Measurements from ENCODE around the gene FBXO21.
"Not testable (repeated sequence)": the region's sequence is repeated elsewhere in the genome, so short reads cannot be mapped to it uniquely, and the experiment has no call there.

FBXO21 gene

GRCh38 chr12:117111821-117112595, 78.3 kb downstream of the FBXO21 start:
- in situ Hi-C loops (cut with HindIII; ENCODE audit: low sequenced_read_pairs), result no loop called here

- in situ Hi-C loops (cut with HindIII; ENCODE audit: low sequenced_read_pairs), result no loop called here
Observed at GRCh38 chr12:117111386-117111785, 78.9 kb downstream of the FBXO21 start.

GRCh38 chr12:117109943-117110635, 80.2 kb downstream of the FBXO21 start:
- in situ Hi-C loops (cut with HindIII; ENCODE audit: low sequenced_read_pairs), result loop anchor here (5.0 kb wide), 1 partner anchor 83 kb away; no protein-coding TSS in a partner anchor

GRCh38 chr12:117105902-117106301, 84.4 kb downstream of the FBXO21 start:
- in situ Hi-C loops (cut with HindIII; ENCODE audit: low sequenced_read_pairs), result loop anchor here (5.0 kb wide), 1 partner anchor 79 kb away; no protein-coding TSS in a partner anchor

GRCh38 chr12:117104003-117104402, 86.3 kb downstream of the FBXO21 start:
- in situ Hi-C loops (cut with HindIII; ENCODE audit: low sequenced_read_pairs), result not testable (repeated sequence)

GRCh38 chr12:117102800-117103181, 87.5 kb downstream of the FBXO21 start:
- in situ Hi-C loops (cut with HindIII; ENCODE audit: low sequenced_read_pairs), result no loop called here

GRCh38 chr12:117101953-117102799, 88.1 kb downstream of the FBXO21 start:
- in situ Hi-C loops (cut with HindIII; ENCODE audit: low sequenced_read_pairs), result no loop called here

- in situ Hi-C loops (cut with HindIII; ENCODE audit: low sequenced_read_pairs), result no loop called here
Observed at GRCh38 chr12:117100851-117101673, 89.2 kb downstream of the FBXO21 start.

- in situ Hi-C loops (cut with HindIII; ENCODE audit: low sequenced_read_pairs), result no loop called here
Observed at GRCh38 chr12:117100251-117100650, 90.0 kb downstream of the FBXO21 start.

GRCh38 chr12:117098361-117099217, 91.7 kb downstream of the FBXO21 start:
- in situ Hi-C loops (cut with HindIII; ENCODE audit: low sequenced_read_pairs), result no loop called here

- in situ Hi-C loops (cut with HindIII; ENCODE audit: low sequenced_read_pairs), result no loop called here
Observed at GRCh38 chr12:117098024-117098360, 92.3 kb downstream of the FBXO21 start.

- in situ Hi-C loops (cut with HindIII; ENCODE audit: low sequenced_read_pairs), result no loop called here
Observed at GRCh38 chr12:117097159-117097558, 93.1 kb downstream of the FBXO21 start.

- in situ Hi-C loops (cut with HindIII; ENCODE audit: low sequenced_read_pairs), result no loop called here
Observed at GRCh38 chr12:117096501-117097042, 93.7 kb downstream of the FBXO21 start.

GRCh38 chr12:117095191-117095590, 95.1 kb downstream of the FBXO21 start:
- in situ Hi-C loops (cut with HindIII; ENCODE audit: low sequenced_read_pairs), result not testable (repeated sequence)

GRCh38 chr12:117093918-117094630, 96.2 kb downstream of the FBXO21 start:
- in situ Hi-C loops (cut with HindIII; ENCODE audit: low sequenced_read_pairs), result no loop called here

- in situ Hi-C loops (cut with HindIII; ENCODE audit: low sequenced_read_pairs), result no loop called here
Observed at GRCh38 chr12:117093431-117093830, 96.8 kb downstream of the FBXO21 start.

- in situ Hi-C loops (cut with HindIII; ENCODE audit: low sequenced_read_pairs), result no loop called here
Observed at GRCh38 chr12:117092886-117093285, 97.4 kb downstream of the FBXO21 start.

GRCh38 chr12:117092511-117092780, 97.8 kb downstream of the FBXO21 start:
- in situ Hi-C loops (cut with HindIII; ENCODE audit: low sequenced_read_pairs), result no loop called here

Measured in DLD1 (cell line).